ENCODE measurements around the gene RAB3GAP1.
"Not testable (repeated sequence)": the region's sequence is repeated elsewhere in the genome, so short reads cannot be mapped to it uniquely, and the experiment has no call there.

GRCh38 chr2:135105513-135106316, 53.6 kb downstream of the RAB3GAP1 start:
- TF ChIP-seq CTCF (conservative IDR thresholded peaks at IDR 0.05); EZH2 (IDR thresholded peaks at IDR 0.05; ENCODE audit: low read depth): not testable (repeated sequence)
